Right lung (tissue), 5 donors: ENCODE results near the gene SSBP3. TPM values are rescaled to one million over a fixed set of nuclear protein-coding genes. Genes with fewer than 3 reads are reported as not detected.
"Not testable (repeated sequence)": the region's sequence is repeated elsewhere in the genome, so short reads cannot be mapped to it uniquely, and the experiment has no call there.

Experiments used
- DNase-seq, 2 donors: peaks; one replicate each; pipeline ENCODE4 v3.0.0-alpha.2; 2013
- polyA plus RNA-seq, 5 donors: library from polyadenylated mRNA; unstranded; fragments of 120-200 nt; gene quantifications; one replicate each; pipeline versions ENCODE4 v1.2.1 to v1.2.3, GENCODE V29; 2013; ENCODE audit warnings: inconsistent platforms in 1 of 5, low replicate concordance in 1 of 5; ENCODE audit not compliant: insufficient read length in 5 of 5, insufficient read depth in 1 of 5

SSBP3 gene
- polyA plus RNA-seq, 5 donors = 106 to 119 (median 108) TPM

GRCh38 chr1:54247863-54248515, 158.2 kb downstream of the SSBP3 start:
- no peak for DNase-seq

GRCh38 chr1:54246116-54246721, 160.0 kb downstream of the SSBP3 start:
- no peak for DNase-seq

- DNase-seq = no peak
These were observed 160.7 kb downstream of the SSBP3 start for GRCh38 chr1:54245501-54245900.

- no peak for DNase-seq
These were observed 161.5 kb downstream of the SSBP3 start for GRCh38 chr1:54244655-54245054.

GRCh38 chr1:54243022-54243421, 163.2 kb downstream of the SSBP3 start:
- no peak for DNase-seq

GRCh38 chr1:54241364-54241763, 164.8 kb downstream of the SSBP3 start:
- DNase-seq = no peak

GRCh38 chr1:54240741-54241335, 165.4 kb downstream of the SSBP3 start:
- no peak for DNase-seq

- no peak for DNase-seq
These were observed 166.6 kb downstream of the SSBP3 start for GRCh38 chr1:54239631-54240031.

- no peak for DNase-seq
These were observed 167.2 kb downstream of the SSBP3 start for GRCh38 chr1:54239035-54239383.

GRCh38 chr1:54238353-54239034, 167.7 kb downstream of the SSBP3 start:
- DNase-seq = no peak

- no peak for DNase-seq
These were observed 168.6 kb downstream of the SSBP3 start for GRCh38 chr1:54237586-54237985.

GRCh38 chr1:54234284-54234683, 171.9 kb downstream of the SSBP3 start:
- DNase-seq = no peak

GRCh38 chr1:54233196-54233595, 173.0 kb downstream of the SSBP3 start:
- not testable (repeated sequence) for DNase-seq

- DNase-seq = no peak
These were observed 175.5 kb downstream of the SSBP3 start for GRCh38 chr1:54230507-54231339.

- DNase-seq = no peak
These were observed 176.8 kb downstream of the SSBP3 start for GRCh38 chr1:54229281-54229891.

- DNase-seq = no peak
These were observed 177.5 kb downstream of the SSBP3 start for GRCh38 chr1:54228638-54229079.

GRCh38 chr1:54227891-54228310, 178.3 kb downstream of the SSBP3 start:
- no peak for DNase-seq

GRCh38 chr1:54227091-54227602, 179.0 kb downstream of the SSBP3 start:
- DNase-seq = no peak

GRCh38 chr1:54225986-54226559, 180.1 kb downstream of the SSBP3 start:
- DNase-seq = no peak

- DNase-seq = no peak
These were observed 180.8 kb downstream of the SSBP3 start for GRCh38 chr1:54225378-54225777.

- no peak for DNase-seq
These were observed 182.0 kb downstream of the SSBP3 start for GRCh38 chr1:54224233-54224632.
